Measurements from ENCODE around the gene DLG2.
"Not testable (repeated sequence)": the region's sequence is repeated elsewhere in the genome, so short reads cannot be mapped to it uniquely, and the experiment has no call there.

Gene DLG2

GRCh38 chr11:83455356-83455755 lies 2171.8 kb downstream of the DLG2 start:
- DNase-seq (ENCODE audit: low spot score), result no peak

- no peak for DNase-seq (ENCODE audit: low spot score)
Measured at GRCh38 chr11:83454674-83455073, 2172.5 kb downstream of the DLG2 start.

GRCh38 chr11:83449338-83449913 lies 2177.7 kb downstream of the DLG2 start:
- DNase-seq (ENCODE audit: low spot score), result no peak

GRCh38 chr11:83448686-83449085 lies 2178.5 kb downstream of the DLG2 start:
- no peak for DNase-seq (ENCODE audit: low spot score)

GRCh38 chr11:83443880-83444279 lies 2183.3 kb downstream of the DLG2 start:
- DNase-seq (ENCODE audit: low spot score), result not testable (repeated sequence)

DNA sequence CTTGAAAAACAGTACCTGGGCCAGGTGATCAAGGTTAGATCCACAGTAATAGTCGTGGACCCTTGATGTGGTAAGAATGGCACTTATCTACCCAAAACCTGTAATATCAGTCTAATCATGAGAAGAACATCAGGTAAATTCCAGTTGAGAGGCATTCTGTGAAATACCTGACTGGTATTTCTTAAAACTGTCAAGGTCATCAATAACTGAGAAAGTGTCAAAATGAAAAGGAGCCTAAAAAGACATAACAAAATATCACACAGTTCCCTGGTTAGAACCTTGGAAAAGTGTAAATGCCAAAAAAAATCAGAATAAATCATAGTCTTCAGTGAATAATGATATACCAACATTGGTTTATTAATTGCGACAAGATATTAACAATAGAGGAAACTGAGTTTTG lies 2185.5 kb downstream of the DLG2 start:
- DNase-seq (ENCODE audit: low spot score), result no peak

- no peak for DNase-seq (ENCODE audit: low spot score)
Measured at GRCh38 chr11:83441171-83441570, 2186.0 kb downstream of the DLG2 start.

DNA sequence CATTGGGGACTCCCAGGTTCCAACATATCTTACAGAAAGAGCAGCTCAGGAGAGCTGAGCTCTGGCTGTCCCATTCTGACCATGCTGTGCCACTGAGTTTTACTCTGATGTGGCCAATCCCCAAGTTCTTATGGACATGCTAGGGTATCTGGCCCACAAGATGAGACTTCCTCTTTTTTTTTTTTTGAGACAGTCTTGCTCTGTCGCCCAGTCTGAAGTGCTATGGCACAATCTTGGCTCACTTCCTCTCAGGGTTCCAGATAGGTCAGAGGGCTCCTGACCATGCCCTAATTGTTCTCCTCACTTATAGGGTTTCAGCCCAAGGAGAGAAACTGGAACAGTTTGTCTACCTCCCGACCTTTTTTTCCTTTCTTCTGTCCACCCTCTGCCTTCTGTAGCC lies 2188.7 kb downstream of the DLG2 start:
- DNase-seq (ENCODE audit: low spot score), result no peak

GRCh38 chr11:83437939-83438338 lies 2189.2 kb downstream of the DLG2 start:
- no peak for DNase-seq (ENCODE audit: low spot score)

- no peak for DNase-seq (ENCODE audit: low spot score)
Measured at GRCh38 chr11:83436855-83437254, 2190.3 kb downstream of the DLG2 start.

DNA sequence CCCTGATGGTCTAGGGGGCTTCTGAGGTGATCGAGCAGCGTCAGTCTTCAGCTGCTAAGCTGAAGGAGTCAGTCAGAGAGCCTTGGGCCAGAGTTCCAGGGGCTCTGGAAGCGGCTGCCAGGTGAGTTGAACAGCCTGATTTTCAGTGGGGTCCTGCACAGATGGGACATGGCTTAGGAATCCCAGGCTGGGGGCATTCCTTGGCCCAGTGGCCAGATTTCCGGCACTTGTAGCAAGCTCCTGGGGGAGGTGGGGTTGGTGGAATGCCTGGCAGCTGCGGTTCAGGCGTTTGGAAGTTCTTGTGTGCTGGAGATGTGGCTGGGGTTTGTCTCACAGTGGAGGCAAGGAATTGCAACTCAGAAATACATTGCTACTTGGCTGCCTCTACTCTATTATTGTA lies 2192.3 kb downstream of the DLG2 start:
- DNase-seq (ENCODE audit: low spot score), result not testable (repeated sequence)

- no peak for DNase-seq (ENCODE audit: low spot score)
Measured at GRCh38 chr11:83427943-83428342, 2199.2 kb downstream of the DLG2 start.

- no peak for DNase-seq (ENCODE audit: low spot score)
Measured at GRCh38 chr11:83427501-83427900, 2199.6 kb downstream of the DLG2 start.

DNA sequence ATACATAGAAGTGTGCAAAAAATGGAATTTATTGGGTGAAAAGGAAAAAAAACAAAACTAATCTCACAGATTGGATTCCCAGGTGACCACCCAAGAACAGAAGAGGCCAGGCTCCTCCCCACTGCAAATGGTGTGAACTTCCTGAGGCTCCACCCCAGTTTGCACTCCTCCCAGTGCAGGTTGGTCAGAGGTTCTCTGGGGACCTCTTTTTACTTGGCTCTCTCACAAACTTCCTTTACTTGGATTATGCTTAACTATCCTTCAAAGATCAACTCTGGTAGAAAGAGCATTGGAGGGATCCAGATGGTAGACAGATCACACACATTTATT lies 2202.0 kb downstream of the DLG2 start:
- DNase-seq (ENCODE audit: low spot score), result no peak

GRCh38 chr11:83424376-83425136 lies 2202.6 kb downstream of the DLG2 start:
- DNase-seq (ENCODE audit: low spot score), result no peak

GRCh38 chr11:83422641-83423040 lies 2204.5 kb downstream of the DLG2 start:
- DNase-seq (ENCODE audit: low spot score), result not testable (repeated sequence)

GRCh38 chr11:83410605-83411565 lies 2216.3 kb downstream of the DLG2 start:
- no peak for DNase-seq (ENCODE audit: low spot score)

DNA sequence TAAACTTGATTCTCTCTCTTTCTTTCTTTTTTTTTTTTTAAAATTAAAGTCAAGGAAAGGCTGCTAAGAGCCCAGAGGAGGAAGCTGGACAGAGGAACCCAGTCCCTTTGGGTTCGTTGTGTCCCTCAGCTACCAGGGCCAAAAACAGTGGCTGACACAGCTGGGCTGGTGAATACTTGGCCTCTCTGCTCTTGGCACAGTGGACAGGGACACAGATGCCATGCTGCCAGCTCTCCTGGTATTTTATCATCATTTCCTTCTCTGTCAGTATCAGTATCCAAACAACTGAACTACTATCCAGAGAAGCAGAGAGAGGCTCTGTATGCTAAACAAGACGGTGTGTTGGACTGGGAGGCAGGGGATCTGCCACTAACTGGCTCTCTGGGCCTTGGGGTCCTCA lies 2217.3 kb downstream of the DLG2 start:
- no peak for DNase-seq (ENCODE audit: low spot score)

- no peak for DNase-seq (ENCODE audit: low spot score)
Measured at GRCh38 chr11:83409476-83409875, 2217.7 kb downstream of the DLG2 start.

DNA sequence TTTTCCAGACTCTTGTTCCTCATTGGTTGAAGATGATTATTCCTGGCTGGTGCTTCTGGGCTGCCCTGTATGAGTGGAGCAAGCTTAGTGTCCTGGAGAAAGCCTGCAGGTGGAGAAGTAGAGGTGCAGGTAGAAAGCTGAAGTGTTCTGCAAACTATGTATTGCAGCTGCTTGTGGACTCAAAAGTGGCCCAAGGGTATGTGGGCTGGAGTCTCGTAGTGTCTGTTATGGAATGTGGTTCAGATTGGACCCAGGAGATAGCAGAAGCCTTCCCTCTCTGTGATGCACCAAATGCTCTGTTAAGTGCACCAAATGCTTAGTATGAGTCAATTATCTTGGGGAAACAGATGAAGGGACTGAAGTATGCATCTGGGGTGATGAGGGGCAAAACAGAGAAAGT lies 2218.2 kb downstream of the DLG2 start:
- DNase-seq (ENCODE audit: low spot score), result no peak
